Inflammatory macrophage treated with lipopolysaccharide for 4 hours (primary cell): Measurements from ENCODE around the gene PHOSPHO2.

Source experiments
- DNase-seq: peaks from one replicate; pipeline ENCODE4 v3.0.0-alpha.2; 2020

PHOSPHO2 gene

GRCh38 chr2:169717691-169718063, 23.4 kb downstream of the PHOSPHO2 start:
- no peak for DNase-seq

- DNase-seq: no peak
These were observed 24.7 kb downstream of the PHOSPHO2 start for GRCh38 chr2:169718930-169719504.

- DNase-seq: no peak
These were observed 26.7 kb downstream of the PHOSPHO2 start for GRCh38 chr2:169721016-169721415.

GRCh38 chr2:169727065-169727464, 32.8 kb downstream of the PHOSPHO2 start:
- DNase-seq: no peak

- no peak for DNase-seq
These were observed 35.0 kb downstream of the PHOSPHO2 start for GRCh38 chr2:169729274-169729605.

GRCh38 chr2:169732075-169732474, 37.8 kb downstream of the PHOSPHO2 start:
- no peak for DNase-seq

- no peak for DNase-seq
These were observed 38.5 kb downstream of the PHOSPHO2 start for GRCh38 chr2:169732583-169733358.

GRCh38 chr2:169734169-169734847, 40.0 kb downstream of the PHOSPHO2 start:
- no peak for DNase-seq

- no peak for DNase-seq
These were observed 41.4 kb downstream of the PHOSPHO2 start for GRCh38 chr2:169735623-169736022.

GRCh38 chr2:169736902-169737301, 42.6 kb downstream of the PHOSPHO2 start:
- DNase-seq: no peak

- DNase-seq: no peak
These were observed 44.4 kb downstream of the PHOSPHO2 start for GRCh38 chr2:169738566-169739229.

- DNase-seq: no peak
These were observed 45.1 kb downstream of the PHOSPHO2 start for GRCh38 chr2:169739351-169739750.

GRCh38 chr2:169743549-169743948, 49.3 kb downstream of the PHOSPHO2 start:
- DNase-seq: no peak

GRCh38 chr2:169746240-169746639, 52.0 kb downstream of the PHOSPHO2 start:
- DNase-seq: no peak

GRCh38 chr2:169748319-169748718, 54.0 kb downstream of the PHOSPHO2 start:
- no peak for DNase-seq
